Motor neuron (in vitro differentiated cells): ENCODE data around the gene PDCD10. TPM values are rescaled to one million over a fixed set of nuclear protein-coding genes. Genes with fewer than 3 reads are reported as not detected.

Experiments used
- ATAC-seq, 8 experiments: fragments of 200-7000 bp; cut with Tn5 transposase; replicated peaks in 6 of 8; 2 replicates each; pipeline ENCODE4 v1.8.0; 2021; ENCODE audit warnings: mild to moderate bottlenecking in 8 of 8, moderate library complexity in 8 of 8
- H3K27ac ChIP-seq, 2 donors: fragments of 250-450 bp; sonication (Bioruptor Pico); 2 replicates each; pipeline ENCODE4 v1.9.0; 2021; ENCODE audit warnings: antibody characterized with exemption in 2 of 2, mild to moderate bottlenecking in 2 of 2, moderate library complexity in 1 of 2
- H3K4me1 ChIP-seq, 2 donors: fragments of 250-450 bp; sonication (Bioruptor Pico); replicated peaks in 1 of 2; 2 replicates each; pipeline ENCODE4 v1.6.1; 2021; ENCODE audit warnings: antibody characterized with exemption in 2 of 2, mild to moderate bottlenecking in 2 of 2, moderate library complexity in 1 of 2
- H3K4me3 ChIP-seq, 5 donors: fragments of 250-450 bp; sonication (Bioruptor Pico); 2 replicates each; pipeline ENCODE4 v1.9.0; 2021; ENCODE audit warnings: antibody characterized with exemption in 5 of 5, mild to moderate bottlenecking in 5 of 5, moderate library complexity in 4 of 5
- whole genome bisulfite sequencing, 10 experiments: fragments of 450-650 bp; shearing (Covaris generic); methylation state at CpG; one replicate each; pipeline ENCODE4 v1.0.0; 2022; 5-methylcytosine and 5-hydroxymethylcytosine counted together
- in situ Hi-C, 9 experiments: fragments of 400-800 bp; cut with MboI; loops; one replicate each; pipeline ENCODE4 v1.15.0; 2021; ENCODE audit warnings: low sequenced_read_pairs in 9 of 9, low pct_unique_long_range_greater_than_20kb in 2 of 9; ENCODE audit not compliant: unreplicated experiment in 9 of 9
- total RNA-seq, 8 experiments: library from RNA; unstranded; fragments of 300-600 nt; gene quantifications; 2 replicates each; pipeline versions ENCODE4 v1.2.3 to v1.2.4, GENCODE V29; 2022

The PDCD10 gene
- total RNA-seq, 8 experiments from 2014 or later: 28.9 to 77.8 (median 37.5) TPM

GRCh38 chr3:167749209-167749608, 14.5 kb upstream of the PDCD10 start:
- H3K27ac ChIP-seq: no peak overlapping the region
- in situ Hi-C loops: no loop called here
- no peaks in the 10 kb centered on the region for H3K4me1 ChIP-seq
- H3K4me3 ChIP-seq: no peak overlapping the region
- no peak for ATAC-seq

DNA sequence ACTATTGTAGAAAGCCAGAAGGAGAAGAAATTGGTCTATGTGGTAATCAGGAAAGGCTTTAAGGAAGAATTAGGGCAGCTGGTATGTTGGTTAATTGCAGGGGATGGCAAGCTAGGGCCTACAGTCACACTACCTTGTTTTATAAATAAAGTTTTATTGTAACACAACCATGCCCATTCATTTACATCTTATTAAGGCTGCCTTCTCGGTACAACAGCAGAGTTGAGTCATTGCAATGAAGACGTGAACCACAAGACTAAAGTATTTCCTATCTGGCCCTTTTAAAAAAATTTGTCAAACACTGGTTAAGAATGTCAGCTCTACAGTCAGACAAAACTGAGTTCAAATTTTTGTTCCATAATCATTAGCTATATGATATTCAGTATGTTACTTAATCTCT, 9.1 kb upstream of the PDCD10 start:
- 67 to 96% (median 87%) methylated on average over 1 to 2 of the region's 2 CpGs; no CpG with 5 or more reads in 6 of the 10 experiments for WGBS, 10 experiments
- no peak overlapping the region for H3K4me3 ChIP-seq
- no peak overlapping the region for H3K27ac ChIP-seq
- no peak for ATAC-seq
- in situ Hi-C loops: no loop called here
- H3K4me1 ChIP-seq: no peaks in the 10 kb centered on the region

GRCh38 chr3:167742338-167742737, 7.6 kb upstream of the PDCD10 start:
- Histone ChIP-seq H3K4me3 (no peak overlapping the region), H3K27ac (no peak overlapping the region), H3K4me1 (no peaks in the 10 kb centered on the region)
- in situ Hi-C loops: no loop called here
- 30 to 100% (median 75%) methylated on average over 1 to 2 of the region's 2 CpGs; no CpG with 5 or more reads in 2 of the 10 experiments for WGBS, 10 experiments
- no peak for ATAC-seq

DNA sequence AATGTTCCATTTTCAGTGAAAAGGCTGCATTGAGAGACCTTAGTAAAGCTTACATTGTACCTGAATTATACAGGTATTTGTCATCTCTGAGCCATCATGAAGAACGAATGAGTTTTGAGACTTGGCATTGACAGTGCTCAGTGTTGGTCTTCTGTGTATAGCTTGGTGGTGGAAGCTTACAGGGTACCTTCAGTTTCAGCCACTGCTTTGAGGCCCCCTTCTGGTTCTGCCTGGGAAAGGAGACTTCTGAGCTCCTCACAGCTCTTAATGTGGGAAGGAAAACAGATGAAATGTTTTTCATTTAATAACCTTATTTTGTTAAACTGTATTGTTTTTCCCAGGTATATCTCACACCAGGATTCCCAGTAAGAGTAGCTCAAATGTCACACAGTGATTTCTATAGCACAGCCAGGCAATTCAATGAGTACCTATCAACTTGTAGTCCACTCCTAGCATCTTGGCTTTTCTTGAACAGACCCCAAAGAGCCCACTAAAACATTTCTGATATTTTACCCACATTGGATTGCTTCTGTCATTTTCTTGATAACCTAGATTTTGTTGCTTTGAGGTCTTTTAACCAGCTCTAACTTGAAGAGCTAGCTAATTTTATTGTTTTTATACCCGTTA, 6.4 kb upstream of the PDCD10 start:
- no peak overlapping the region for H3K4me3 ChIP-seq
- H3K4me1 ChIP-seq: peaks cover 0 to 3% of the 10 kb centered on the region in 2 donors
- no peak overlapping the region for H3K27ac ChIP-seq
- in situ Hi-C loops: no loop called here
- ATAC-seq: peak; percentile 47 to 92 (median 64)
- WGBS, 10 experiments: 0 to 100% (median 57%) methylated on average over 1 to 2 of the region's 2 CpGs; no CpG with 5 or more reads in 2 of the 10 experiments

GRCh38 chr3:167739190-167739810, 4.6 kb upstream of the PDCD10 start:
- Histone ChIP-seq H3K4me1 (peaks cover 0 to 3% of the 10 kb centered on the region in 2 donors), H3K4me3 (no peak overlapping the region), H3K27ac (no peak overlapping the region)
- ATAC-seq: no peak
- WGBS, 10 experiments: 83 to 100% (median 94%) methylated on average over 2 to 4 of the region's 4 CpGs
- in situ Hi-C loops: no loop called here

DNA sequence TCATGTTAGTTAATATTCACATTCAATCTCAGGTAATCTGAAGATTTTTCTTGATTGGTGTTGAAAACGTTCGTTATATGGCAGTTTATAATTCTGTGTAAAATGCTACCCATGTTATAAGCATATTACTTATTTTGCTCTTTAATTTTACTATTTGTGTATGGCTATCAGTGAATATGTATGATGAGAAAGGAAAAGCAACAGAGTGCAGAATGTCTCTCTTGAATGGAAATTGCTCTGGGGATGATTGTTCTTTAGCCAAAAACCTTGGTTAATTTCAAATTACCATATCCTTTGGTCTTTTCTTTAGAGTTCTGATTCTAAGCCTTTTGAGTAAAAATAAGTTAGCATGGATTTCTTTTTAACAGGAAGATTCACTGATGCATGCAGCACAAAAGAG, 3.3 kb upstream of the PDCD10 start:
- in situ Hi-C loops: no loop called here
- 25 to 80% (median 46%) methylated on average over 1 to 2 of the region's 2 CpGs; no CpG with 5 or more reads in 2 of the 10 experiments for WGBS, 10 experiments
- Histone ChIP-seq H3K4me1 (peaks cover 0 to 7% of the 10 kb centered on the region in 2 donors), H3K4me3 (no peak overlapping the region), H3K27ac (no peak overlapping the region)
- no peak for ATAC-seq

- Histone ChIP-seq H3K4me3 (no peak overlapping the region), H3K4me1 (peaks cover 0 to 12% of the 10 kb centered on the region in 2 donors), H3K27ac (no peak overlapping the region)
- 53 to 100% (median 94%) methylated on average over 1 to 2 of the region's 2 CpGs; no CpG with 5 or more reads in 1 of the 10 experiments for WGBS, 10 experiments
- in situ Hi-C loops: no loop called here
- ATAC-seq: no peak
These were observed 2.3 kb upstream of the PDCD10 start for GRCh38 chr3:167736997-167737396.

GRCh38 chr3:167736264-167736787, 1.6 kb upstream of the PDCD10 start:
- H3K4me1 ChIP-seq: peaks cover 0 to 12% of the 10 kb centered on the region in 2 donors
- in situ Hi-C loops: no loop called here
- peak overlapping the region; percentile 63 to 100 (median 84) for H3K4me3 ChIP-seq
- 0 to 40% (median 28%) methylated on average over 1 to 7 of the region's 7 CpGs for WGBS, 10 experiments
- ATAC-seq: no peak
- no peak overlapping the region for H3K27ac ChIP-seq

GRCh38 chr3:167735233-167736138, 794 bp upstream of the PDCD10 start, which contains the start of gene SERPINI1:
Gene SERPINI1, plus strand, starts transcription at chr3:167735721. Its CDS starts 53,408 bp downstream, at chr3:167789129.
- WGBS, 10 experiments: 0 to 5% (median 0%) methylated on average over 2 to 16 of the region's 37 CpGs
- in situ Hi-C loops: no loop called here

GRCh38 chr3:167733961-167734497, 663 bp downstream of the PDCD10 start:
- Histone ChIP-seq H3K4me3 (peak overlapping the region; percentile 63 to 100 (median 84)), H3K27ac (peak overlapping the region; percentile 71 to 74), H3K4me1 (peaks cover 0 to 12% of the 10 kb centered on the region in 2 donors)
- no peak for ATAC-seq
- in situ Hi-C loops: no loop called here
- 0 to 4% (median 0%) methylated on average over 4 to 8 of the region's 12 CpGs; no CpG with 5 or more reads in 1 of the 10 experiments for WGBS, 10 experiments

More at GRCh38 chr3:167735233-167736138, 794 bp upstream of the PDCD10 start, which contains the start of gene SERPINI1:
- Histone ChIP-seq H3K4me1 (peaks cover 0 to 12% of the 10 kb centered on the region in 2 donors), H3K4me3 (peak within 1 kb of the TSS; percentile 63 to 100 (median 84)), H3K27ac (peak within 1 kb of the TSS; percentile 71 to 74)
- peak; percentile 62 to 75 (median 69) for ATAC-seq

DNA sequence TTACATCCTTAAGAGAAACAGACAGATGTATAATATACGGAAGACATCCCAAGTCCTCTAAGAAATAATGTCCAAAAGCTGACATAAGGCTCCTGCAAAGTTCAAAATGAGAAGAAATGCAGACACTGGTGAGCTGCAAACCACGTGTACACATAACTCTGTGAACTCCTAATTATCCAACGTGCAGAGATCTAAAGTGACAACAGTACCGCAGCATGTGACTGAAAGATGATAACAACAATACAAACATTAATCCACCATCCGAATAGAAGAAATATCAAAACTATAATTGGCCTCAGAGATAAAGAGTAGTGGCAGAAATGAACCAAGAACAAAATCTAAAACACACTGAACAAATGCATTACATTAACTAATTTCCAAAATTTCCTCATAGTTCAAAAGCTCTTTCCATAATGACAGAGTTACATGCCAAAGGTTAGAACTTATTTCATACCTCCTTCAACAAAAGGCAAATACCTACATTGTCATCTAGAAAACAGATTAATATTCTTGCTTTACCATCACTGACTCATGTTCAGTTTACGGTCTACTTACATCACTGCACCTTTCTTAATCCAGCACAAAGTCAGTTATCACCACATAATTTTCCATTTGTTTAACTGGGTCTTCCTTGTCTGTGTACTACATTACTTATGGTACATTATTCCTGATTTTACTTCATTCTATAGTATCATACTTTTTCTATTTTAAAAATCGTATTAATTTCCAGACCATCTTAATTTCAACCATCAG, 2.2 kb downstream of the PDCD10 start:
- H3K4me3 ChIP-seq: peak overlapping the region in 1 of 5 donors; percentile 11
- 37 to 88% (median 75%) methylated on average over 2 to 7 of the region's 7 CpGs for WGBS, 10 experiments
- H3K4me1 ChIP-seq: peaks cover 0 to 12% of the 10 kb centered on the region in 2 donors
- in situ Hi-C loops: no loop called here
- H3K27ac ChIP-seq: no peak overlapping the region
- no peak for ATAC-seq

- ATAC-seq: no peak
These were observed 3.3 kb downstream of the PDCD10 start for GRCh38 chr3:167731393-167731792.

More at GRCh38 chr3:167731393-167731792, 3.3 kb downstream of the PDCD10 start:
- H3K27ac ChIP-seq: no peak overlapping the region
- peaks cover 0 to 12% of the 10 kb centered on the region in 2 donors for H3K4me1 ChIP-seq
- no peak overlapping the region for H3K4me3 ChIP-seq
- 75 to 100% (median 100%) methylated on average over 1 to 2 of the region's 2 CpGs; no CpG with 5 or more reads in 2 of the 10 experiments for WGBS, 10 experiments
- in situ Hi-C loops: no loop called here
